Natural killer cell treated with Interleukin-12 subunit alpha and Interleukin-12 subunit beta and Interleukin-15 and Interleukin-18, amount 100 ng/mL, for 72 hours (primary cell): ENCODE results near the gene HAL. TPM values are rescaled to one million over a fixed set of nuclear protein-coding genes. Genes with fewer than 3 reads are reported as not detected.
"Not testable (repeated sequence)": the region's sequence is repeated elsewhere in the genome, so short reads cannot be mapped to it uniquely, and the experiment has no call there.

ENCODE experiments used
- ATAC-seq, 2 donors: fragments of 150-1000 bp; cut with Tn5 transposase in 1 of 2; sonication (Bioruptor Pico), chemical (Tn5 transposase) in 1 of 2; 2 replicates each; pipeline ENCODE4 v1.10.0; 2021
- DNase-seq: peaks from one replicate; pipeline ENCODE4 v3.0.0; 2022; ENCODE audit warnings: low spot score
- H3K27ac Mint-ChIP-seq, 2 donors: 1 replicate in 1 of 2; 2 replicates in 1 of 2; pipeline ENCODE4 v1.8.0; 2022; ENCODE audit warnings: mixed read lengths in 2 of 2, mild to moderate bottlenecking in 1 of 2, moderate library complexity in 1 of 2
- H3K27me3 Mint-ChIP-seq, 2 donors: 1 replicate in 1 of 2; 2 replicates in 1 of 2; pipeline ENCODE4 v1.8.0; 2022; ENCODE audit warnings: mixed read lengths in 2 of 2
- H3K36me3 Mint-ChIP-seq: one replicate; pipeline ENCODE4 v1.8.0; 2022; ENCODE audit warnings: mixed read lengths
- H3K4me1 Mint-ChIP-seq, 2 donors: 1 replicate in 1 of 2; 2 replicates in 1 of 2; pipeline ENCODE4 v1.8.0; 2022; ENCODE audit warnings: low read depth in 2 of 2, mixed read lengths in 2 of 2, mild to moderate bottlenecking in 1 of 2
- H3K4me3 Mint-ChIP-seq: one replicate; pipeline ENCODE4 v1.8.0; 2022; ENCODE audit warnings: mixed read lengths
- H3K9me3 Mint-ChIP-seq: 2 replicates; pipeline ENCODE4 v1.8.0; 2022; ENCODE audit warnings: mixed read lengths
- total RNA-seq, 2 donors: library from RNA; stranded (reverse); gene quantifications; one replicate each; pipeline ENCODE4 v1.2.3, GENCODE V29; 2022

Gene HAL
- total RNA-seq, 2 donors from 2014 or later: 0.50 to 1.6 TPM

DNA sequence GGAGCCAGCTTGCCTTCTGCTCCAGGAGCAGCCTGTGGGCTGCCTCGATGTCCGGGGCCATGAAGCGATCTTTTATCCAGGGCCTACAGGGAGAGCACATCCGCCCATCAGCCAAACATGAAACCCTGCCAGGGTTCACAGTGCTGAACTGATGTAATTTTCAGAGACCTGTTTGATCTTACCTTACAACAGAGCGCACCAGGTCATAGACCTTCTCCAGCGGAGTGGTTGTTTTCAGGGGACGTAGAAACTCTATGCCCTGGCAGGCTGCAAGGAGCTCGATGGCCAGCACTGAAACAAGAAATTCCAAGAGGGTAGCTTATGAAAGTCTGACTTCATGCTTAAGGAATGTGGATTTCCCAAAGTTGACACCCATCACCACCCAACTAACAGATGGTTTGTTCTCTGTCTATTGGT lies 19.7 kb downstream of the HAL start:
- ATAC-seq: no peak
- Mint-ChIP-seq H3K4me1 (no peaks in the 10 kb centered on the region), H3K27me3 (no peaks in the 10 kb centered on the region), H3K9me3 (no peaks in the 10 kb centered on the region), H3K36me3 (no peaks in the 10 kb centered on the region), H3K4me3 (no peak overlapping the region), H3K27ac (no peak overlapping the region)
- no peak for DNase-seq

DNA sequence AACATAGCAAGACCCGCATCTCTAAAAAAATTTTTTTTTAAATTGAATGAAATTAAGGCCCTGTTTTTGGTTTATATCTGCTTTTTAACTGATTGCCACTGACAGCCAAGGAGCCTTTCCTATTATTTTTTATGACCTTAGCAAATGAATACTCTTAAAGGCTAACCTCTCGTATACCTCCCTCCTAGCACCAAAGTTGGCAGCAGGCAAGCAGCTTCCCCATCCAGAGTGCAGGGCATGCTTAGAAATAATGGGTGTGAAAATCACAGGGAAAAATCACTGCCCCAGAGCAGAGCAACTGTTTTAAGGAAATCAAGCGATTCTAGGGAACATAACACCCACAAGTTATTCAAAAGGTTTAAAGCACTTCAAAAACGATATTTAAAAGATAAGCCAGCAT lies 20.7 kb downstream of the HAL start:
- no peaks in the 10 kb centered on the region for H3K9me3 Mint-ChIP-seq
- H3K4me3 Mint-ChIP-seq: no peak overlapping the region
- H3K4me1 Mint-ChIP-seq: no peaks in the 10 kb centered on the region
- no peak for DNase-seq
- no peaks in the 10 kb centered on the region for H3K27me3 Mint-ChIP-seq
- ATAC-seq: no peak
- H3K27ac Mint-ChIP-seq: no peak overlapping the region
- H3K36me3 Mint-ChIP-seq: no peaks in the 10 kb centered on the region

- Mint-ChIP-seq H3K36me3 (no peaks in the 10 kb centered on the region), H3K9me3 (no peaks in the 10 kb centered on the region)
Measured at GRCh38 chr12:95974358-95974757, 21.8 kb downstream of the HAL start.

DNA sequence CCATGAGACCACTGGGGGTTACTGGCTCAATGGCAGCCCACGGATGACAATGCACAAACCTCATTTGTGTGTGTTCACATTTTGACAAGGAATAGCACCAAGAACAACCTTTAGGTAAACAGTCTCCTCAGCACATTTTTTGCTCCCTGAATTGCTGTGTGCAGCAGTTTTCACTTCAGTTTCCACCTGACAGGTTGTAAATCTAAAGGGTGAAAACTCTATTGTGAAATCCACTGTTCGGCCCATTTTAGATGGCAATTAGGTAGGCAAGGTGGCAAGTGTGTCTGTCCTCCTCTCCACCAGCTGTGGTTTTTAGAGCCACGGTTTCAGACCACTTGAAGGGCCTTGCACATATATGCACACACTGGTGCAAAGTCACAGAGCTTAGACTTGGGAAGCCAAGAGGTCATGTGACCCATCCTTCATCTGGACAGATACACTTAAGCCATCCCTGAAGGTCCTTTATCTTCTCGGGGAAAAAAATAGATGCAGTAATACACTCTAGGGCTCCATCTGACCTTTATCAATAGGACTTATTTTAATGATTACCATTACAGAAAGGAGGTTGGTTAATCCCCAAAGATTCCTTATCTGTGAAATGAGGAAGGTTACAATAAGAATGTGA lies 23.2 kb downstream of the HAL start:
- DNase-seq (no peak), ATAC-seq (no peak)
- no peaks in the 10 kb centered on the region for H3K36me3 Mint-ChIP-seq
- no peak overlapping the region for H3K27ac Mint-ChIP-seq
- no peaks in the 10 kb centered on the region for H3K27me3 Mint-ChIP-seq
- H3K9me3 Mint-ChIP-seq: no peaks in the 10 kb centered on the region
- no peaks in the 10 kb centered on the region for H3K4me1 Mint-ChIP-seq
- no peak overlapping the region for H3K4me3 Mint-ChIP-seq

More at GRCh38 chr12:95974358-95974757, 21.8 kb downstream of the HAL start:
- ATAC-seq (no peak), DNase-seq (no peak)
- no peaks in the 10 kb centered on the region for H3K4me1 Mint-ChIP-seq
- no peak overlapping the region for H3K4me3 Mint-ChIP-seq
- H3K27ac Mint-ChIP-seq: no peak overlapping the region
- no peaks in the 10 kb centered on the region for H3K27me3 Mint-ChIP-seq

DNA sequence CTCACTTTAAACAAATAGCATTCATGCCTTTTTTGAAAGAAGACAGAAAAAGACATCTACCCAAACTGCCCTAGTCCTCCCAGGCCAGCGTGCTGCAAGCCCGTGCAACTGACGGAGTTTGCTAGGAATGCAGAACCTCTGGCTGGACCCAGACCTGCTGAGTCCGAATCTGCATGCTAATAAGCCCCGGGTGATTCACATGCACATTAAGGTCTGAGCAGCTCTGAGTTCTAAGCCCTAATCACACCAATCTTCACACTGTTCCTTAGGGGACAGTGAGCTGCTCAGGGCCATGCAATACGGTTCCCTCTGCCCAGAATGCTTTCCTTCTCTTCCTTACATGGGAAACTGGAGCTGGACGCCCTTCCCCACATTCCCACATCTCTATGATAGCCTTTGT lies 25.2 kb downstream of the HAL start:
- H3K27ac Mint-ChIP-seq: no peak overlapping the region
- no peak overlapping the region for H3K4me3 Mint-ChIP-seq
- H3K9me3 Mint-ChIP-seq: no peaks in the 10 kb centered on the region
- DNase-seq (no peak), ATAC-seq (no peak)
- H3K4me1 Mint-ChIP-seq: no peaks in the 10 kb centered on the region
- H3K27me3 Mint-ChIP-seq: no peaks in the 10 kb centered on the region
- H3K36me3 Mint-ChIP-seq: no peaks in the 10 kb centered on the region

GRCh38 chr12:95969116-95969515 lies 27.0 kb downstream of the HAL start:
- H3K4me1 Mint-ChIP-seq, H3K27ac Mint-ChIP-seq, H3K36me3 Mint-ChIP-seq, H3K9me3 Mint-ChIP-seq, H3K27me3 Mint-ChIP-seq, H3K4me3 Mint-ChIP-seq, DNase-seq, ATAC-seq: not testable (repeated sequence)

DNA sequence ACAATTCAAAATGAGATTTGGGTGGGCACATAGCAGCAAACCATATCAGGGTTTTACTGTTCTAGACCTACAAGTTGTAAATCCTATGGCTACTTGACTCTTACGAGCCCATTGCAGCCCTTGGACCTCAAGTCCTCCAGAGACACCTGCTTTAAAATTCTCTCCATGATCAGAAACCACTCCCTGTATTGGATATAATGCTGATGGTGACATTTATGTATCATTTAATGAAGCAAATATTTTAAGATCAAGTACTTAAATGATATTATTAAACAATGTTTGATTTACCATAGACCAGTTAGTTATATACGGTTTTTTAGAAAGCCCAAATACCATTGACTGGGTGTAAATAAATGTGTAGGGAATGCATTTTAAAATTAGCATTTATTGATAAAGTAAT lies 28.8 kb downstream of the HAL start:
- H3K27me3 Mint-ChIP-seq: no peaks in the 10 kb centered on the region
- no peak overlapping the region for H3K27ac Mint-ChIP-seq
- H3K9me3 Mint-ChIP-seq: no peaks in the 10 kb centered on the region
- no peaks in the 10 kb centered on the region for H3K4me1 Mint-ChIP-seq
- H3K4me3 Mint-ChIP-seq: no peak overlapping the region
- no peak for ATAC-seq
- DNase-seq: no peak
- H3K36me3 Mint-ChIP-seq: no peaks in the 10 kb centered on the region

- Mint-ChIP-seq H3K27me3 (no peaks in the 10 kb centered on the region), H3K4me1 (no peaks in the 10 kb centered on the region), H3K4me3 (no peak overlapping the region)
Measured at GRCh38 chr12:95966287-95966870, 29.8 kb downstream of the HAL start.

GRCh38 chr12:95963096-95963495 lies 33.0 kb downstream of the HAL start:
- Mint-ChIP-seq H3K4me1 (no peaks in the 10 kb centered on the region), H3K9me3 (no peaks in the 10 kb centered on the region), H3K27ac (no peak overlapping the region), H3K36me3 (no peaks in the 10 kb centered on the region), H3K27me3 (no peaks in the 10 kb centered on the region), H3K4me3 (no peak overlapping the region)
- DNase-seq (no peak), ATAC-seq (no peak)

More at GRCh38 chr12:95966287-95966870, 29.8 kb downstream of the HAL start:
- ATAC-seq (no peak), DNase-seq (no peak)
- Mint-ChIP-seq H3K9me3 (no peaks in the 10 kb centered on the region), H3K27ac (no peak overlapping the region), H3K36me3 (no peaks in the 10 kb centered on the region)

GRCh38 chr12:95962222-95962621 lies 33.9 kb downstream of the HAL start:
- DNase-seq (no peak), ATAC-seq (no peak)
- Mint-ChIP-seq H3K36me3 (no peaks in the 10 kb centered on the region), H3K4me3 (no peak overlapping the region), H3K27ac (no peak overlapping the region), H3K27me3 (no peaks in the 10 kb centered on the region), H3K4me1 (no peaks in the 10 kb centered on the region), H3K9me3 (no peaks in the 10 kb centered on the region)

- Mint-ChIP-seq H3K4me1 (no peaks in the 10 kb centered on the region), H3K27me3 (no peaks in the 10 kb centered on the region), H3K36me3 (no peaks in the 10 kb centered on the region), H3K27ac (no peak overlapping the region), H3K9me3 (no peaks in the 10 kb centered on the region), H3K4me3 (no peak overlapping the region)
- no peak for ATAC-seq
- DNase-seq: no peak
Measured at GRCh38 chr12:95960241-95960640, 35.9 kb downstream of the HAL start.

DNA sequence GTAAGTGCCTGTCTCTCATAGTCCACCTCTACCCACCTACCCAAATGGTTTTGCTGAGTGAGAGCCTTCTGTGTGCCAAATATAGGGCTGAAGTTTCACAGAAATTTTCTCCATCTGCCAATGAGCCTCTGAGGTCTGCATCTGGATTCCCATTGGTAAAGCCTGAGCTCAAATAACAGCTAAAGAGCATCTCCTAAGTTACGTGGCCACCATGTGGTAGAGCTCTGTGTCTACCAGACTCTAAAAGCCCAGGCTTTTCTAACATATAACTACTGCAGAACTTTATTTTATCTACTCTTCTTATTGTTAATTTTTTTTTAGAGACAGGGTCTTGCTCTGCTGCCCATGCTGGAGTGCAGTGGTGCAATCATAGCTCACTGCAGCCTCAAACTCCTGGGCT lies 37.0 kb downstream of the HAL start:
- H3K27ac Mint-ChIP-seq: no peak overlapping the region

GRCh38 chr12:95956557-95957145 lies 39.5 kb downstream of the HAL start:
- Mint-ChIP-seq H3K27ac (no peak overlapping the region), H3K4me3 (no peak overlapping the region), H3K36me3 (no peaks in the 10 kb centered on the region), H3K4me1 (no peaks in the 10 kb centered on the region), H3K9me3 (no peaks in the 10 kb centered on the region), H3K27me3 (peaks cover 0 to 3% of the 10 kb centered on the region in 2 donors)
- ATAC-seq (no peak), DNase-seq (no peak)

More for the DNA sequence above, 37.0 kb downstream of the HAL start:
- no peak for DNase-seq
- H3K9me3 Mint-ChIP-seq: no peaks in the 10 kb centered on the region
- no peak overlapping the region for H3K4me3 Mint-ChIP-seq
- H3K27me3 Mint-ChIP-seq: no peaks in the 10 kb centered on the region
- ATAC-seq: no peak
- no peaks in the 10 kb centered on the region for H3K36me3 Mint-ChIP-seq
- no peaks in the 10 kb centered on the region for H3K4me1 Mint-ChIP-seq

GRCh38 chr12:95955549-95956159 lies 40.5 kb downstream of the HAL start:
- Mint-ChIP-seq H3K36me3 (no peaks in the 10 kb centered on the region), H3K4me3 (no peak overlapping the region), H3K9me3 (no peaks in the 10 kb centered on the region), H3K27ac (no peak overlapping the region), H3K4me1 (no peaks in the 10 kb centered on the region), H3K27me3 (peaks cover 6 to 11% of the 10 kb centered on the region in 2 donors)
- ATAC-seq (no peak), DNase-seq (no peak)
